Breast epithelium (tissue), 4 donors: ENCODE results near the gene PAAF1. TPM values are rescaled to one million over a fixed set of nuclear protein-coding genes. Genes with fewer than 3 reads are reported as not detected.

Experiments
- DNase-seq, 2 donors: peaks; one replicate each; pipeline ENCODE4 v3.0.0-alpha.2; 2019; ENCODE audit warnings: low spot score in 2 of 2
- H3K27ac ChIP-seq, 2 donors: fragments of 200-600 bp; sonication (generic) in 1 of 2; one replicate each; pipeline ENCODE4 v1.5.1; 2016 to 2019; ENCODE audit warnings: mild to moderate bottlenecking in 1 of 2
- H3K27me3 ChIP-seq, 2 donors: fragments of 200-600 bp; sonication (generic) in 1 of 2; one replicate each; pipeline versions ENCODE4 v1.5.1 to v1.6.0; 2017 to 2019; ENCODE audit warnings: control low read depth in 1 of 2, mild to moderate bottlenecking in 1 of 2
- H3K36me3 ChIP-seq: fragments of 200-600 bp; one replicate; pipeline ENCODE4 v1.5.1; 2019
- H3K4me1 ChIP-seq, 2 donors: fragments of 200-600 bp; sonication (generic); one replicate each; pipeline ENCODE4 v1.5.1; 2016 to 2019; ENCODE audit warnings: control low read depth in 1 of 2
- H3K4me3 ChIP-seq, 3 donors: fragments of 200-600 bp; sonication (generic); 1 replicate in 2 of 3; 2 replicates in 1 of 3; pipeline ENCODE4 v1.5.1; 2016 to 2019; ENCODE audit warnings: mild to moderate bottlenecking in 3 of 3, moderate library complexity in 2 of 3
- H3K9me3 ChIP-seq, 2 donors: fragments of 200-600 bp; sonication (generic) in 1 of 2; one replicate each; pipeline ENCODE4 v1.5.1; 2016 to 2019; ENCODE audit warnings: control low read depth in 1 of 2
- POLR2A ChIP-seq: fragments of 450-650 bp; IDR thresholded peaks from one replicate; pipeline ENCODE4 v1.6.1; 2016; ENCODE audit warnings: antibody characterized with exemption, mild to moderate bottlenecking, moderate library complexity
- POLR2AphosphoS5 ChIP-seq, 3 donors: sonication (generic); formaldehyde crosslinking; IDR thresholded peaks; one replicate each; pipeline ENCODE4 v1.6.1; 2017; ENCODE audit warnings: antibody characterized with exemption in 3 of 3
- intact Hi-C: fragments of 100-400 bp; cut with DNase I; formaldehyde crosslinking; loops from one replicate; pipeline ENCODE4 v1.15.1; 2023; ENCODE audit warnings: low total_unique reads
- total RNA-seq, 3 donors: library from RNA; depleted of rRNA; stranded (reverse); fragments of >200 nt; gene quantifications; one replicate each; pipeline ENCODE4 v1.1.0, GENCODE V29; 2016
- TF ChIP-seq, protein P1 (sequence below), 3 donors: fragments of 450-650 bp; IDR thresholded peaks; one replicate each; pipeline ENCODE4 v1.5.1; 2016 to 2017; ENCODE audit warnings: antibody characterized with exemption in 3 of 3, mild to moderate bottlenecking in 3 of 3, moderate library complexity in 3 of 3

Gene PAAF1
- total RNA-seq, 3 donors from 2014 or later: 8.5 to 19.0 (median 9.5) TPM

DNA sequence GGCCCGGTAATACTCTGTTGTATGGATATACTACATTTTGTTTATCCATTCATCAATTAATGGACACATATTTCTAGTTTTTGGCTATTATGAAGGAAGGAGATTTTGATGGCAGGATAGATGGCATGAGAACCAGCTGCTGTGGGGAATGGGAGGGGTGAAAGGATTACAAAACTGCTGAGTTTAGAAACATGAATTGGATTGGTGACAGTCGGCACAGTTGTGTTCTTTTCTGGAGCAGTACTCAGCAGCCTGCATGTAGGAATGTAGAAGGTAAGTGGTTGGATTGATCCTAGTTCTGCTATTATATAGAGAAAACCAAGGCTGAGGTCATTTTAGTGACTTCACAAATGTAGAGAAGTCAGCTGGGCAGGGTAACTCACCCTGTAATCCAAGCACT, 7.1 kb downstream of the PAAF1 start:
- intact Hi-C loops: no loop called here
- Histone ChIP-seq H3K9me3 (no peaks in the 10 kb centered on the region), H3K27me3 (no peaks in the 10 kb centered on the region), H3K4me1 (no peaks in the 10 kb centered on the region), H3K4me3 (no peak overlapping the region), H3K27ac (no peak overlapping the region), H3K36me3 (no peaks in the 10 kb centered on the region)
- DNase-seq: no peak
- TF ChIP-seq, protein P1, sequence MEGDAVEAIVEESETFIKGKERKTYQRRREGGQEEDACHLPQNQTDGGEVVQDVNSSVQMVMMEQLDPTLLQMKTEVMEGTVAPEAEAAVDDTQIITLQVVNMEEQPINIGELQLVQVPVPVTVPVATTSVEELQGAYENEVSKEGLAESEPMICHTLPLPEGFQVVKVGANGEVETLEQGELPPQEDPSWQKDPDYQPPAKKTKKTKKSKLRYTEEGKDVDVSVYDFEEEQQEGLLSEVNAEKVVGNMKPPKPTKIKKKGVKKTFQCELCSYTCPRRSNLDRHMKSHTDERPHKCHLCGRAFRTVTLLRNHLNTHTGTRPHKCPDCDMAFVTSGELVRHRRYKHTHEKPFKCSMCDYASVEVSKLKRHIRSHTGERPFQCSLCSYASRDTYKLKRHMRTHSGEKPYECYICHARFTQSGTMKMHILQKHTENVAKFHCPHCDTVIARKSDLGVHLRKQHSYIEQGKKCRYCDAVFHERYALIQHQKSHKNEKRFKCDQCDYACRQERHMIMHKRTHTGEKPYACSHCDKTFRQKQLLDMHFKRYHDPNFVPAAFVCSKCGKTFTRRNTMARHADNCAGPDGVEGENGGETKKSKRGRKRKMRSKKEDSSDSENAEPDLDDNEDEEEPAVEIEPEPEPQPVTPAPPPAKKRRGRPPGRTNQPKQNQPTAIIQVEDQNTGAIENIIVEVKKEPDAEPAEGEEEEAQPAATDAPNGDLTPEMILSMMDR (IDR thresholded peaks at IDR 0.05): no peak
- TF ChIP-seq POLR2AphosphoS5 (IDR thresholded peaks at IDR 0.05) (no peak), POLR2A (no peak)

DNA sequence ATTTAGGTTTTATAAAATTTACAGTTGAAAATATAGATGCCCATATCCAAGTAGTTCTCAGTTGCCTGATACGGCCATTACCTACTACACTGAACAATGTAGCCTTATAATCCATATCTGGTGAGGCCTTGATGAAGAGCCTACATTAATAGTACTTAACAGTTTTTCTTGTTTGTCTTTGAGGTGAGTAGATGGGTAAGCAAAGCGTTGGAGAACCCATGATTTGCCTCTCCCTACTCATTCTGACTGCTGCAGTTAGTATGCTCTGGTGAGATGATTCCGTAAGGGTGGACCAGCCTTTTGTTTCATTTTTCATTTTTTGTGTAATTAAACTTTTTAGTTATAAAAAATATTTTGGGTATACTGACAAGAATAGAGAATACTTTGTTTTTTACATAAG, 11.4 kb downstream of the PAAF1 start:
- H3K36me3 ChIP-seq: no peaks in the 10 kb centered on the region
- H3K27ac ChIP-seq: no peak overlapping the region
- H3K4me3 ChIP-seq: no peak overlapping the region
- intact Hi-C loops: no loop called here
- DNase-seq: no peak
- no peaks in the 10 kb centered on the region for H3K27me3 ChIP-seq
- H3K9me3 ChIP-seq: no peaks in the 10 kb centered on the region
- TF ChIP-seq, protein P1 (IDR thresholded peaks at IDR 0.05): no peak
- TF ChIP-seq POLR2AphosphoS5 (IDR thresholded peaks at IDR 0.05): no peak
- TF ChIP-seq POLR2A: no peak
- H3K4me1 ChIP-seq: no peaks in the 10 kb centered on the region

DNA sequence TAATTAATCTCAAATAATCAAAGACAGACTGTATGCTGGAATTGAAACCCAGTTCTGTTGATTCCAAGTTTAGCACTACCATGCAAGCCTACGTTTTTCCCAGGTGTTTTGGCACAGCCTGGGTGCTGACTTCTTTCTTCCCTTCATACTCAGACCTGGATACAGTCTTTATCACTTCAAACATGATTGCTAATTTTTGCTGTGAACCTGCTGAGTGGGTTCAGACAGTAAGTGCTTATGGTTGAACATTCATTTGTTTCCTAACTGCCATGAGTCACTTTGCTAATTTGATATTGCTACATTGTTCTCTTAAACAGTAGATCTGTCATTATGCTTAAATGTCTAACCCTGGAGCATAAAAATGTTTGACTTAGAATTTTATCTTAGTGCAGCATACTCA, 12.2 kb downstream of the PAAF1 start:
- intact Hi-C loops: no loop called here
- no peak overlapping the region for H3K4me3 ChIP-seq
- H3K27me3 ChIP-seq: no peaks in the 10 kb centered on the region
- TF ChIP-seq POLR2A: no peak
- TF ChIP-seq POLR2AphosphoS5 (IDR thresholded peaks at IDR 0.05): no peak
- TF ChIP-seq, protein P1 (IDR thresholded peaks at IDR 0.05): no peak
- H3K27ac ChIP-seq: no peak overlapping the region
- no peaks in the 10 kb centered on the region for H3K9me3 ChIP-seq
- no peaks in the 10 kb centered on the region for H3K36me3 ChIP-seq
- DNase-seq: no peak
- H3K4me1 ChIP-seq: no peaks in the 10 kb centered on the region

DNA sequence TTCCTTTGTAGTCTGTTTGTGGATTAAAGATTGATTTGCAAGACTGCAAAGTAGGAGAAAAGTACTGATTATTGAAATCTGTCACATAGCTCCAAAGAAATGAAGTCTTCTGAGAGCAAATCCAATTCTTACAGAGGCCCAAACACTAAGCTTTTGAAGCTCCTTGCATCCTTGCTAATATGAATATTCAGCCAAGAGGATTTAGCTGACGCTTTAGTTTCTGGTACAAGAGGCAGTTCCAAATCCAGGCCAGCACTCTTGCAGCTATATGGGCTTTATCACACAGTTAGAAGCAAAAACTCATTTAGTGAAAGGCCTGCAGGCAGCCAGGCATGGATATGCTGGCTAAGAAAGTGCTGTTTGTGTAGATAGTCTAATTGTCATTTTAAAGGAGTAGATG, 12.7 kb downstream of the PAAF1 start:
- H3K36me3 ChIP-seq: no peaks in the 10 kb centered on the region
- no peak overlapping the region for H3K27ac ChIP-seq
- intact Hi-C loops: no loop called here
- H3K9me3 ChIP-seq: no peaks in the 10 kb centered on the region
- H3K4me1 ChIP-seq: no peaks in the 10 kb centered on the region
- DNase-seq: no peak
- no peak overlapping the region for H3K4me3 ChIP-seq
- no peaks in the 10 kb centered on the region for H3K27me3 ChIP-seq
- no peak for TF ChIP-seq POLR2A
- no peak for TF ChIP-seq POLR2AphosphoS5 (IDR thresholded peaks at IDR 0.05)
- TF ChIP-seq, protein P1 (IDR thresholded peaks at IDR 0.05): no peak

DNA sequence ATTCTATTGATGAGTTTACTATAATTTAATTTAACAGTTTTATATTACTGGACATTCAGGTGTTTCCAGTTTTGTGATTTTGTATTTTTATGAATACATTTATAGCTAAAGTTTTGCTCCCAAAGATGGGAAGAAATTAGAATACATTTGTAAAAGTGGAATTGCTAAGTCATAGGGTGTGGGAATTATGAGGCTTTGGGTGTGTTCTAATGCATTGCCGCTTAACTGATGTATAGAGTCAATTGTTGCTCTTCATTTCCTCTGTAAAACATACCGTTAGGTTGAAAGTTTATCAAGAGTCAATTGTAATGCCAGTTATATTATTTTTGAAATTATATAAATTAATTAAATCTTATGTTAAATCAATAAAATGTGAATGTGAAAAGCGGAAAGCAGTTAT, 16.2 kb downstream of the PAAF1 start:
- Histone ChIP-seq H3K36me3 (no peaks in the 10 kb centered on the region), H3K4me1 (no peaks in the 10 kb centered on the region), H3K27me3 (no peaks in the 10 kb centered on the region), H3K9me3 (no peaks in the 10 kb centered on the region), H3K27ac (no peak overlapping the region), H3K4me3 (no peak overlapping the region)
- no peak for TF ChIP-seq POLR2A
- TF ChIP-seq POLR2AphosphoS5 (IDR thresholded peaks at IDR 0.05): no peak
- TF ChIP-seq, protein P1 (IDR thresholded peaks at IDR 0.05): no peak
- intact Hi-C loops: no loop called here
- DNase-seq: no peak
